ENCODE data around the gene EIF4B.

GRCh38 chr12:53082637-53083175, 76.5 kb downstream of the EIF4B start:
- no peak for TF ChIP-seq CTCF (IDR thresholded peaks at IDR 0.05)
- no peak for TF ChIP-seq POLR2A (IDR thresholded peaks at IDR 0.05)
